Amygdala (tissue), 56 donors: ENCODE data around the gene RIT2.
"Not testable (repeated sequence)": the region's sequence is repeated elsewhere in the genome, so short reads cannot be mapped to it uniquely, and the experiment has no call there.

Source experiments
- DNase-seq, 56 donors: peaks; one replicate each; lab custom pipeline; 2025; lab: John Stamatoyannopoulos, UW

Gene RIT2

GRCh38 chr18:42854558-42854957 lies 260.9 kb downstream of the RIT2 start:
- DNase-seq, result no peak

- DNase-seq, result no peak
Observed at GRCh38 chr18:42850174-42851083, 265.1 kb downstream of the RIT2 start.

GRCh38 chr18:42839408-42839807 lies 276.1 kb downstream of the RIT2 start:
- DNase-seq, result no peak

GRCh38 chr18:42838546-42839145 lies 276.8 kb downstream of the RIT2 start:
- no peak for DNase-seq

GRCh38 chr18:42830936-42831335 lies 284.5 kb downstream of the RIT2 start:
- DNase-seq, result no peak

GRCh38 chr18:42828881-42829280 lies 286.6 kb downstream of the RIT2 start:
- no peak for DNase-seq

GRCh38 chr18:42824178-42824577 lies 291.3 kb downstream of the RIT2 start:
- DNase-seq, result no peak

GRCh38 chr18:42822711-42823110 lies 292.8 kb downstream of the RIT2 start:
- DNase-seq, result no peak

GRCh38 chr18:42821492-42821891 lies 294.0 kb downstream of the RIT2 start:
- DNase-seq, result no peak

- DNase-seq, result no peak
Observed at GRCh38 chr18:42814618-42815017, 300.9 kb downstream of the RIT2 start.

- DNase-seq, result no peak
Observed at GRCh38 chr18:42814184-42814583, 301.3 kb downstream of the RIT2 start.

- no peak for DNase-seq
Observed at GRCh38 chr18:42813570-42813969, 301.9 kb downstream of the RIT2 start.

- DNase-seq, result no peak
Observed at GRCh38 chr18:42807887-42808286, 307.6 kb downstream of the RIT2 start.

- no peak for DNase-seq
Observed at GRCh38 chr18:42801706-42802105, 313.8 kb downstream of the RIT2 start.

- DNase-seq, result no peak
Observed at GRCh38 chr18:42798606-42799170, 316.8 kb downstream of the RIT2 start.

- not testable (repeated sequence) for DNase-seq
Observed at GRCh38 chr18:42795213-42795789, 320.2 kb downstream of the RIT2 start.

GRCh38 chr18:42792731-42793130 lies 322.8 kb downstream of the RIT2 start:
- no peak for DNase-seq

GRCh38 chr18:42784632-42785031 lies 330.9 kb downstream of the RIT2 start:
- no peak for DNase-seq

GRCh38 chr18:42782929-42783328 lies 332.6 kb downstream of the RIT2 start:
- DNase-seq, result no peak

GRCh38 chr18:42781298-42781815 lies 334.1 kb downstream of the RIT2 start:
- no peak for DNase-seq

GRCh38 chr18:42780171-42780570 lies 335.3 kb downstream of the RIT2 start:
- no peak for DNase-seq
